ENCODE results near the gene SYTL2.

SYTL2 gene

DNA sequence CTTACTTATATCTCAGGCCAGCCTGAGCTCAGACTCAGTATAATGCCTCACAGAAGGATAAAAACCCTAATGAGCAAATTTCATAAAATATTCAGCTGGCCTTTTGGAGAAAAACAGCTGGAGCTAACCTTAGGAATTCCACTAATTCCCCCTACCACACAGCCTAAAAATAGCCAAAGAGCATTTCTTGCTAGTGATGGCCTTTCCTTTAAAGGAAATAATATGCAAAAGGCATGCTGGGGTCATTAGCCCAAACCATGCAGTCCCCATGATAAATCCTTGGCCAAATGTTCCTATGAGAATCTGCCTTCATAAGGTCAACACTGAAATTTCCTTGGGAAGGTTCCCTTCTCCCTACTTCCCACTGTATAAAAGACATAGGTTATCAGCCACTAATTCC is 38.2 kb downstream of the SYTL2 start:
- no peaks in the 10 kb centered on the region for H3K36me3 ChIP-seq (ENCODE audit: insufficient read depth, low read length)
- H3K9me3 ChIP-seq (ENCODE audit: low read length), result no peaks in the 10 kb centered on the region
- no peaks in the 10 kb centered on the region for H3K4me1 ChIP-seq (ENCODE audit: insufficient read depth, low read length)
- no peak overlapping the region for H3K4me3 ChIP-seq (ENCODE audit: low read depth in 1 of 2, low read length in 2 of 2)
- H3K27ac ChIP-seq (ENCODE audit: low read depth, low read length), result no peak overlapping the region
- H3K9ac ChIP-seq (ENCODE audit: low read length), result no peak overlapping the region
- H3K27me3 ChIP-seq (ENCODE audit: control insufficient read depth in 1 of 2, insufficient read depth in 2 of 2, low read length in 2 of 2), result no peaks in the 10 kb centered on the region

DNA sequence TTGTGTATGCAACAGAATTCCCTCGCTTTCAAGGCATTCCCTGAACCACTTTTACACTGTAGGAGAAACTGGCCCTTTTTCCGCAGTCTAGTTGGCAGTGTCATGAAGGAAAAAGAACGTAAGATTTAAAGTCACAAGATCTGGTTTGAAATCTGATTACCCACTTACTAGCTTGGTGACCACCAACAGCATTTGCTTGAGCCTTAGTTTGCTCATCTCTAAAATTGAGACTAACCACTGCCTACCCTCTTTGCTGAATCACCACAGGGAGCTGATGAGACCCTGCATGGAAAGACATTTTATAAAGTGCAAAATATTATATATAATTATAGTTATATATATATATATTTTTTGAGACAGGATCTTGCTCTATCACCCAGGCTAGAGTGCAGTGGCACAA is 39.4 kb downstream of the SYTL2 start:
- H3K9ac ChIP-seq (ENCODE audit: low read length), result no peak overlapping the region
- H3K4me1 ChIP-seq (ENCODE audit: insufficient read depth, low read length), result no peaks in the 10 kb centered on the region
- H3K4me3 ChIP-seq (ENCODE audit: low read depth in 1 of 2, low read length in 2 of 2), result no peak overlapping the region
- no peaks in the 10 kb centered on the region for H3K36me3 ChIP-seq (ENCODE audit: insufficient read depth, low read length)
- H3K9me3 ChIP-seq (ENCODE audit: low read length), result no peaks in the 10 kb centered on the region
- H3K27me3 ChIP-seq (ENCODE audit: control insufficient read depth in 1 of 2, insufficient read depth in 2 of 2, low read length in 2 of 2), result no peaks in the 10 kb centered on the region
- H3K27ac ChIP-seq (ENCODE audit: low read depth, low read length), result no peak overlapping the region

DNA sequence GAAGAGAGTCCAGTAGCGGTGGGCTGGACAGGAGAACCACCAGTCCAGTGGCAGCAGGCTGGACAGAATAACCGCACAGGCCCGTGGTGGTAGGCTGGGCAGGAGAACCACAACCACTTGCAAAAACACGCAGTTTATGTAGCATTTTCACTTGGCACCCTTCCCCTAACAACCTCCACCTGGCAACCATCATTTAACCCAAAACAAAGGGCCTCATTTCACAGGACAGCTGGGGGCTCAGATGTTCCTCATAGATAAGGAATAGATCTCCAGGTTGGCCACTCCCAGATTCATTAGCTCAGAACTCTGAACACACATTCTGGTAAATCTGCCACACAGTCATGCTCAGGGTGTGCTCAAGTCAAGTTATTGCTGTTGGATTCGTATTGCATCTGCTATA is 41.2 kb downstream of the SYTL2 start:
- H3K9me3 ChIP-seq (ENCODE audit: low read length), result no peaks in the 10 kb centered on the region

DNA sequence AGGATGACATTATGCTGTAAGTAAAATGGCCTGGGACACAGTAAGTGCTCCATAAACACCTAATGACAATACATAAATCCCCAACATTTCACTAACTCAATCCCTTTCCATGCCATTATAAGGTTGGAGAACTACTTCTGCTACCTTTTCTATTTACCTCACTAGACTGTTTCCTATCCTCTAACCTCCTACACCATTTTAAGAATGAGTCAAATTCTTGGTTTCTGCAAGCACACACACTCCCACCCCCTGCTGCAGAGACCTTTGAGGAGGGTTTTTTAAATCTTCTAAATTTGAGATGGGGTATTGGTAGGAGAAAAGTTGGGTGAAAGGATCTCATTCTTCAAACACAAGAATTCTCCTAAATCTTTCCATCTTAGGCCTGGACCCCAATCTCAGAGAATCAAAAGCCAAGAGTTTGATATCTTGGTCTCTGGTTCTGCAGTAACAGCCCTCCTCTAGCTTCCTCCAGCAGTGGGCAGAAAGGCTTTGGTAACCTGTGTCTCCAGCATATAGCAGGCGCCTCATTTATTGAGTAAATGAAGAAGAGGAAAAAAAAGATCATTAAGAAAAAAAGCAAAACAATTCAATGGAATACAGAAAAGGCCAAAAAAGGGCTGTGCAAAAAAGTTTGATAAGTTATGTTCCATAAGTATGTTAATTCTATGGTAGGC is 42.3 kb downstream of the SYTL2 start:
- no peaks in the 10 kb centered on the region for H3K36me3 ChIP-seq (ENCODE audit: insufficient read depth, low read length)
- no peaks in the 10 kb centered on the region for H3K9me3 ChIP-seq (ENCODE audit: low read length)
- no peaks in the 10 kb centered on the region for H3K4me1 ChIP-seq (ENCODE audit: insufficient read depth, low read length)
- H3K9ac ChIP-seq (ENCODE audit: low read length), result no peak overlapping the region
- no peaks in the 10 kb centered on the region for H3K27me3 ChIP-seq (ENCODE audit: control insufficient read depth in 1 of 2, insufficient read depth in 2 of 2, low read length in 2 of 2)
- no peak overlapping the region for H3K4me3 ChIP-seq (ENCODE audit: low read depth in 1 of 2, low read length in 2 of 2)
- H3K27ac ChIP-seq (ENCODE audit: low read depth, low read length), result no peak overlapping the region

More for the DNA sequence above, 41.2 kb downstream of the SYTL2 start:
- H3K9ac ChIP-seq (ENCODE audit: low read length), result no peak overlapping the region
- no peaks in the 10 kb centered on the region for H3K36me3 ChIP-seq (ENCODE audit: insufficient read depth, low read length)
- no peak overlapping the region for H3K27ac ChIP-seq (ENCODE audit: low read depth, low read length)
- H3K4me1 ChIP-seq (ENCODE audit: insufficient read depth, low read length), result no peaks in the 10 kb centered on the region
- H3K27me3 ChIP-seq (ENCODE audit: control insufficient read depth in 1 of 2, insufficient read depth in 2 of 2, low read length in 2 of 2), result no peaks in the 10 kb centered on the region
- no peak overlapping the region for H3K4me3 ChIP-seq (ENCODE audit: low read depth in 1 of 2, low read length in 2 of 2)

DNA sequence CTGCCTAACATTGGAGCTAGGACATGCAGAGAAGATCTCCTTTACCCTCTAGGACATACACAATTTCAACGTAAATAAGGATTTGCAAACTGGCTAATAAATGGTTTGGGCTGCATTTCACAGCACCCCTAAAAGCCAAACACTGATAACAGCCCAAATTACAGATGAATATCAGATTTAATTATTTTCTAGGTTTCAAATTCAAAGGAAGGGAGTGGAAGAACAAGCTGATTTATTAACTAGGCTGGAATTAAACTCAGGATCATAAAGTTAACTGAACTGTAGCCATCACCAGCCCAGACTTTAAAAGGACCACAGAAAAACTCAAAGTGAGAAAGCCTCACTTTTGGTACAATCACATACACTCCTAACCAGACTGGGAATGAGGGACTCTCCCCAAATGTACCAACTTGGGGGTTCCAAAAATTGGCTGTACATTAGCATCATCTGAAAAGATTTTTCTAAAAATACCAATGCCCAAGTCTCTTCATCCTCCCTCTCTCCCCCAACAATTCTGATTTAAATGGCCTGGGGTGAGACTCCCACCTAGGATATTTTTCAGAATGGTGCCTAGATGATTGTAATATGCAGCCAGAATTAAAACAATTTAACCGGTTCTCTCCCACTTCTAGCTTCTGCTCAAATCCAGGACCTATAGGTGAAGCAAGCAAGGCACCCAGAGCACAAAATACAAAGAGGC is 43.5 kb downstream of the SYTL2 start:
- H3K27ac ChIP-seq (ENCODE audit: low read depth, low read length), result no peak overlapping the region
- no peaks in the 10 kb centered on the region for H3K4me1 ChIP-seq (ENCODE audit: insufficient read depth, low read length)
- H3K9ac ChIP-seq (ENCODE audit: low read length), result no peak overlapping the region
- H3K27me3 ChIP-seq (ENCODE audit: control insufficient read depth in 1 of 2, insufficient read depth in 2 of 2, low read length in 2 of 2), result no peaks in the 10 kb centered on the region
- no peaks in the 10 kb centered on the region for H3K9me3 ChIP-seq (ENCODE audit: low read length)
- H3K36me3 ChIP-seq (ENCODE audit: insufficient read depth, low read length), result no peaks in the 10 kb centered on the region
- no peak overlapping the region for H3K4me3 ChIP-seq (ENCODE audit: low read depth in 1 of 2, low read length in 2 of 2)

DNA sequence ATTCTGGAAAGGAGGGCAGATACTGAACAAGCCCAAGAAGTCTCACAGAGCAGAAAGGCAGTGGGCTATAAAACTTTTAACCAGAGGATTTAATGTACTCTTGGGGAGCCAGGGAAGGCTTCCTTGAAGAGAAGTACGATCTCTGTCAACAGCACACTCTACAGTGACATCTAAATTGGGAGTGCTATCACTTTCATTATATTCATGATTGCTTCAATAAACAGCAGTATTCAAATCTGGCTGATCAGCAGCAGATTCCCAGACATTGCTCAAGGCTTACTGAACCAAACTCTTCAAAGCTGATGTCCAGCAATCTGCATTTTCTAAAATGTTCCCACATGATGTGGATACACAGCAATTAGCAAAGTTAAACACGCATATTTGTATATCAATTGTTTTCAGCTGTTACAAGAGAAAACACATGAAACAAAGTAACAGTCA is 44.2 kb downstream of the SYTL2 start:
- Histone ChIP-seq H3K9me3 (ENCODE audit: low read length) (no peaks in the 10 kb centered on the region), H3K36me3 (ENCODE audit: insufficient read depth, low read length) (no peaks in the 10 kb centered on the region), H3K4me3 (ENCODE audit: low read depth in 1 of 2, low read length in 2 of 2) (no peak overlapping the region), H3K4me1 (ENCODE audit: insufficient read depth, low read length) (no peaks in the 10 kb centered on the region), H3K9ac (ENCODE audit: low read length) (no peak overlapping the region), H3K27ac (ENCODE audit: low read depth, low read length) (no peak overlapping the region), H3K27me3 (ENCODE audit: control insufficient read depth in 1 of 2, insufficient read depth in 2 of 2, low read length in 2 of 2) (no peaks in the 10 kb centered on the region)

DNA sequence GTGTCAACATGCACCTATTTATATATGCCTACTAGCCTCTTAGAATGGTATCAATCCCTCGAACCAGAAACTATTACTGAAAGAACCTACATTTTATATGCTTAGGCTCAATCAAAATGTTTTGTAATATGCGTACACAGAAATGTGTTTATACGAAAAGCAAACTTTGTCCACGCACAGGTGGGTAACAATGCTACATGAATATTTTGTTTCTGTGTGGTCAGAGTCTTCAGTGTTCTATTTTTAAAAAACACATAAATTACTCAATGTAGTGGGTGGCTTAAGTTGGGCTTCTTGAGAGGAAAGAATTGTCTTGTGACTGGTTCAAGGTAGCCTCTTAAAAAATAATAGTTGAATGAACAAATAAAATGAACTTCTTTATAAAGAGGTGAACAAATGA is 46.1 kb downstream of the SYTL2 start:
- no peaks in the 10 kb centered on the region for H3K9me3 ChIP-seq (ENCODE audit: low read length)
- no peak overlapping the region for H3K27ac ChIP-seq (ENCODE audit: low read depth, low read length)
- no peak overlapping the region for H3K4me3 ChIP-seq (ENCODE audit: low read depth in 1 of 2, low read length in 2 of 2)
- H3K36me3 ChIP-seq (ENCODE audit: insufficient read depth, low read length), result no peaks in the 10 kb centered on the region
- H3K27me3 ChIP-seq (ENCODE audit: control insufficient read depth in 1 of 2, insufficient read depth in 2 of 2, low read length in 2 of 2), result no peaks in the 10 kb centered on the region
- H3K4me1 ChIP-seq (ENCODE audit: insufficient read depth, low read length), result no peaks in the 10 kb centered on the region
- H3K9ac ChIP-seq (ENCODE audit: low read length), result no peak overlapping the region

DNA sequence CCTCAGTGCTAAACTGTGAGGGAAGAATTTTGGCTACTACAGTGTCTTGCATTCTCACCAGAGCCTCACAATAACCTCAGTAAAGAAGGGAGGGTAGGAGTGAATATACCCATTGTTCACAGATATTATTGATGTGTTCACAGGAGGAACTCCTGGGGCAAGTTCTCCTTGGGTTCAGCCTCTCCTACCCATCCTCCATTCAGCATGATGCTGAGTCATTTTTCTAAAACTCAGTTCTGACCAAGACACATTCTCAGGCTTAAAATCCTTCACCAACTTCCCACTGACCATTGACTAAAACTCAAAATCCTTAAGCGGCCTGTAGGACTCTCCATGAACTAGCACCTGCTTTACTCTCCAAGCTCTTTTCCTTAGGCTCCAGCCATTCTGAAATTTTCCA is 48.7 kb downstream of the SYTL2 start:
- no peaks in the 10 kb centered on the region for H3K27me3 ChIP-seq (ENCODE audit: control insufficient read depth in 1 of 2, insufficient read depth in 2 of 2, low read length in 2 of 2)
- H3K27ac ChIP-seq (ENCODE audit: low read depth, low read length), result no peak overlapping the region
- H3K9me3 ChIP-seq (ENCODE audit: low read length), result no peaks in the 10 kb centered on the region
- H3K4me1 ChIP-seq (ENCODE audit: insufficient read depth, low read length), result no peaks in the 10 kb centered on the region
- no peaks in the 10 kb centered on the region for H3K36me3 ChIP-seq (ENCODE audit: insufficient read depth, low read length)
- H3K9ac ChIP-seq (ENCODE audit: low read length), result no peak overlapping the region
- H3K4me3 ChIP-seq (ENCODE audit: low read depth in 1 of 2, low read length in 2 of 2), result no peak overlapping the region

DNA sequence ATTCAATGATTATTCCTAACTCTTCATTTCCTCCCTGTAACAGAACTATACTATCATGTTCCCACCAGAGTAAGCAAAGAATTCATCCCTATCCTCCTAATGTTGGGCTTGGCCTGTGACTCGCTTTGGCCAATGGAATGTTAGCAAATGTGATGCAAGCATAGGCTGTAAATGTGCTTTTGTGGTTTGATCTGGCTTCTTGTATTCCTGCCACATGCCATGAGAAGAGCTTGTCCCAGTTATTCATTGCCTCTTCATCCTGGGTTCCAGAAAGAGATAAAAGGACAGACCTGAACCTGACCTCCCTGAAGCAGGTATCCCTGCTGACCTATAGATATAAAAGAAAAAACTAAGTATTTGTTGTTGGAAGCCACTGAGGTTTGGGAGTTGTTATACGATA is 51.0 kb downstream of the SYTL2 start:
- H3K27ac ChIP-seq (ENCODE audit: low read depth, low read length), result no peak overlapping the region

DNA sequence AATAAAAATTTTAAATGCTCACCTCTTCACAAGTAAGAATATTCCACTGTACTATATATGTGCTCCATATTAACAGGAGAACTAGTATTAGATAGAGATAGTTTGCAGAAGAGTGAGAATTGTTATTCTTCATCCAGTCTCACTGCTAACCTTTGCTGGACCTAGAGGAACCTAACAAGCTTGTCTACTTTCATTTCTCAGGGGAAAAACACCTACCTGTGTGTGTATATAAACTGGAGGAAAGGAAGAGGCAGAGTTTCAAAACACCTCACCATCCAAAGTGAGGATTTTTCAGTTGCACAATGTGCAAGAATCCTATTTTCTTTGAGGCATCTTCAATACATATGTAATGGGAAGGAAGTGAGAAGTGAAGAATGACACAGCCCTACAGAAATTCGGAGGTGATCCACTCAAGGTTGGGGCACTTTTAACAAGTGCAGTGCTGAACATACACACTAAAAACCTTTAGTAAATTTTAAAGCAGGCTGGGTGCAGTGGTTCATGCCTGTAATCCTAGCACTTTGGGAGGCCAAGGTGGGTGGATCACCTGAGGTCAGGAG is 52.4 kb downstream of the SYTL2 start:
- H3K4me3 ChIP-seq (ENCODE audit: low read depth in 1 of 2, low read length in 2 of 2), result no peak overlapping the region
- H3K27me3 ChIP-seq (ENCODE audit: control insufficient read depth in 1 of 2, insufficient read depth in 2 of 2, low read length in 2 of 2), result no peaks in the 10 kb centered on the region
- no peak overlapping the region for H3K27ac ChIP-seq (ENCODE audit: low read depth, low read length)
- no peak overlapping the region for H3K9ac ChIP-seq (ENCODE audit: low read length)
- H3K9me3 ChIP-seq (ENCODE audit: low read length), result no peaks in the 10 kb centered on the region
- H3K4me1 ChIP-seq (ENCODE audit: insufficient read depth, low read length), result no peaks in the 10 kb centered on the region
- no peaks in the 10 kb centered on the region for H3K36me3 ChIP-seq (ENCODE audit: insufficient read depth, low read length)

More for the DNA sequence above, 51.0 kb downstream of the SYTL2 start:
- Histone ChIP-seq H3K36me3 (ENCODE audit: insufficient read depth, low read length) (no peaks in the 10 kb centered on the region), H3K27me3 (ENCODE audit: control insufficient read depth in 1 of 2, insufficient read depth in 2 of 2, low read length in 2 of 2) (no peaks in the 10 kb centered on the region), H3K4me1 (ENCODE audit: insufficient read depth, low read length) (no peaks in the 10 kb centered on the region), H3K9me3 (ENCODE audit: low read length) (no peaks in the 10 kb centered on the region), H3K4me3 (ENCODE audit: low read depth in 1 of 2, low read length in 2 of 2) (no peak overlapping the region), H3K9ac (ENCODE audit: low read length) (no peak overlapping the region)

DNA sequence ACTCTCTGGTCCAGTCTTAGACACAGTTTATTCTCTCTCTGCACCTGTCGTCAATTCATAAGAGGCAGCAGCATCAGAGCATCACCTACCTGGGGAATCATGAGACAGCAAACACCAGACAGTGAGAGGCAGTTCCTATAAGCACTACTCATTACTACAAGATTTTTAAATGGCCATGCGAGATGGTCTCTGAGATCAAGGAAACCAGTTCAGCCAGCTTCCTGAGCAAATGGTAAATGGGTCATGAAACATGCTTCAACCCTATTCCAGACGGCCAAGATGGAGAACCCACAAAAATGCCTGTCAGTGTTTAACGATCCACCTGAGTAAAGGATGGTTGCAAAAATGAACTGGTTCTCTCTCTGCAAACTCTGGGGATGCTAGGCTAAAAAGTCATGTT is 52.9 kb downstream of the SYTL2 start:
- Histone ChIP-seq H3K4me3 (ENCODE audit: low read depth in 1 of 2, low read length in 2 of 2) (no peak overlapping the region), H3K4me1 (ENCODE audit: insufficient read depth, low read length) (no peaks in the 10 kb centered on the region), H3K9ac (ENCODE audit: low read length) (no peak overlapping the region), H3K9me3 (ENCODE audit: low read length) (no peaks in the 10 kb centered on the region), H3K36me3 (ENCODE audit: insufficient read depth, low read length) (no peaks in the 10 kb centered on the region), H3K27me3 (ENCODE audit: control insufficient read depth in 1 of 2, insufficient read depth in 2 of 2, low read length in 2 of 2) (no peaks in the 10 kb centered on the region), H3K27ac (ENCODE audit: low read depth, low read length) (no peak overlapping the region)
